ENCODE data around the gene TAAR2.

TAAR2 gene

GRCh38 chr6:132633362-132633761 is 9.3 kb upstream of the TAAR2 start:
- Mint-ChIP-seq H3K36me3 (ENCODE audit: low read depth) (peaks cover 5% of the 10 kb centered on the region), H3K27ac (no peak overlapping the region), H3K4me3 (no peak overlapping the region), H3K4me1 (peaks cover 20% of the 10 kb centered on the region), H3K27me3 (ENCODE audit: low read depth, poor library complexity) (peaks cover 3% of the 10 kb centered on the region), H3K9me3 (peaks cover 35% of the 10 kb centered on the region)
- DNase-seq = no peak
- TF ChIP-seq, protein P1, sequence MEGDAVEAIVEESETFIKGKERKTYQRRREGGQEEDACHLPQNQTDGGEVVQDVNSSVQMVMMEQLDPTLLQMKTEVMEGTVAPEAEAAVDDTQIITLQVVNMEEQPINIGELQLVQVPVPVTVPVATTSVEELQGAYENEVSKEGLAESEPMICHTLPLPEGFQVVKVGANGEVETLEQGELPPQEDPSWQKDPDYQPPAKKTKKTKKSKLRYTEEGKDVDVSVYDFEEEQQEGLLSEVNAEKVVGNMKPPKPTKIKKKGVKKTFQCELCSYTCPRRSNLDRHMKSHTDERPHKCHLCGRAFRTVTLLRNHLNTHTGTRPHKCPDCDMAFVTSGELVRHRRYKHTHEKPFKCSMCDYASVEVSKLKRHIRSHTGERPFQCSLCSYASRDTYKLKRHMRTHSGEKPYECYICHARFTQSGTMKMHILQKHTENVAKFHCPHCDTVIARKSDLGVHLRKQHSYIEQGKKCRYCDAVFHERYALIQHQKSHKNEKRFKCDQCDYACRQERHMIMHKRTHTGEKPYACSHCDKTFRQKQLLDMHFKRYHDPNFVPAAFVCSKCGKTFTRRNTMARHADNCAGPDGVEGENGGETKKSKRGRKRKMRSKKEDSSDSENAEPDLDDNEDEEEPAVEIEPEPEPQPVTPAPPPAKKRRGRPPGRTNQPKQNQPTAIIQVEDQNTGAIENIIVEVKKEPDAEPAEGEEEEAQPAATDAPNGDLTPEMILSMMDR (IDR thresholded peaks at IDR 0.05) = no peak

GRCh38 chr6:132623106-132623845 is 799 bp downstream of the TAAR2 start:
- Mint-ChIP-seq H3K4me1 (peaks cover 12% of the 10 kb centered on the region), H3K9me3 (peaks cover 16% of the 10 kb centered on the region), H3K4me3 (no peak overlapping the region), H3K36me3 (ENCODE audit: low read depth) (no peaks in the 10 kb centered on the region), H3K27ac (peak overlapping the region; percentile 73), H3K27me3 (ENCODE audit: low read depth, poor library complexity) (no peaks in the 10 kb centered on the region)
- DNase-seq = no peak
- TF ChIP-seq, protein P1 (IDR thresholded peaks at IDR 0.05) = no peak

GRCh38 chr6:132616677-132617076 is 7.4 kb downstream of the TAAR2 start:
- no peaks in the 10 kb centered on the region for H3K36me3 Mint-ChIP-seq (ENCODE audit: low read depth)
- H3K27ac Mint-ChIP-seq = no peak overlapping the region
- no peak overlapping the region for H3K4me3 Mint-ChIP-seq
- TF ChIP-seq, protein P1 (IDR thresholded peaks at IDR 0.05) = no peak
- H3K27me3 Mint-ChIP-seq (ENCODE audit: low read depth, poor library complexity) = no peaks in the 10 kb centered on the region
- DNase-seq = no peak
- no peaks in the 10 kb centered on the region for H3K9me3 Mint-ChIP-seq
- no peaks in the 10 kb centered on the region for H3K4me1 Mint-ChIP-seq

DNA sequence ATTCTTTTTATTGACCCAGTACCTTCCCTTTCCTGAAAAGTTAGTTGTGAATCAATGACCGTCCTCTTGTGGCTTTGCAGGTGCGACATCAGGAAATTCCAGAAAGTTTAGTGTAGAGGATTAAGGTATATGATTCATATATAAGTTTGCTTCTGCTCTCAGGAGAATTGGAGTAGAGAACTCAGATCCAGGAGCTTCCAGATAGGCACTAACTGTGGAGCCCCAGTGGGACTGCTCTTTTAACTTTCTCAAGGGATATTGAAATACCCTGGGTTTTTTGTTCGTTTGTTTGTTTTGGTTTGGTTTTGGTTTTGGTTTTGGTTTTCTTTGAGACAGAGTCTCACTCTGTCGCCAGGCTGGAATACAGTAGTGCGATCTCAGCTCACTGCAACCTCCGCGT is 9.5 kb downstream of the TAAR2 start:
- no peaks in the 10 kb centered on the region for H3K4me1 Mint-ChIP-seq

GRCh38 chr6:132612449-132613108 is 11.5 kb downstream of the TAAR2 start:
- Mint-ChIP-seq H3K4me3 (no peak overlapping the region), H3K36me3 (ENCODE audit: low read depth) (no peaks in the 10 kb centered on the region), H3K27ac (no peak overlapping the region), H3K27me3 (ENCODE audit: low read depth, poor library complexity) (no peaks in the 10 kb centered on the region), H3K4me1 (no peaks in the 10 kb centered on the region), H3K9me3 (no peaks in the 10 kb centered on the region)
- TF ChIP-seq, protein P1 (IDR thresholded peaks at IDR 0.05) = no peak
- DNase-seq = no peak

More for the DNA sequence above, 9.5 kb downstream of the TAAR2 start:
- no peak overlapping the region for H3K27ac Mint-ChIP-seq
- no peak overlapping the region for H3K4me3 Mint-ChIP-seq
- DNase-seq = no peak
- TF ChIP-seq, protein P1 (IDR thresholded peaks at IDR 0.05) = no peak
- no peaks in the 10 kb centered on the region for H3K27me3 Mint-ChIP-seq (ENCODE audit: low read depth, poor library complexity)
- no peaks in the 10 kb centered on the region for H3K36me3 Mint-ChIP-seq (ENCODE audit: low read depth)
- no peaks in the 10 kb centered on the region for H3K9me3 Mint-ChIP-seq

Measured in nephron progenitor cell (in vitro differentiated cells).